AML-193 (cell line): Measurements from ENCODE around the gene PRKAG2.
A peak's percentile ranks its signal among the peaks of the same experiment; 100 is the strongest.

Experiments used
- DNase-seq, 2 experiments: peaks; one replicate each; lab custom pipeline; 2025; lab: John Stamatoyannopoulos, UW

The PRKAG2 gene

GRCh38 chr7:151801291-151801690 is 75.6 kb downstream of the PRKAG2 start:
- DNase-seq = no peak

- DNase-seq = no peak
These were observed 76.1 kb downstream of the PRKAG2 start for GRCh38 chr7:151800861-151801260.

GRCh38 chr7:151800391-151800790 is 76.5 kb downstream of the PRKAG2 start:
- DNase-seq = no peak

GRCh38 chr7:151799506-151799905 is 77.4 kb downstream of the PRKAG2 start:
- no peak for DNase-seq

- DNase-seq = no peak
These were observed 78.0 kb downstream of the PRKAG2 start for GRCh38 chr7:151798851-151799448.

- peak; percentile 74 for DNase-seq
These were observed 79.1 kb downstream of the PRKAG2 start for GRCh38 chr7:151797667-151798307.

- no peak for DNase-seq
These were observed 79.9 kb downstream of the PRKAG2 start for GRCh38 chr7:151796871-151797537.

- DNase-seq = no peak
These were observed 80.6 kb downstream of the PRKAG2 start for GRCh38 chr7:151796091-151796870.

- DNase-seq = no peak
These were observed 81.6 kb downstream of the PRKAG2 start for GRCh38 chr7:151795168-151795811.

- no peak for DNase-seq
These were observed 82.3 kb downstream of the PRKAG2 start for GRCh38 chr7:151794508-151795167.

- DNase-seq = no peak
These were observed 82.9 kb downstream of the PRKAG2 start for GRCh38 chr7:151793991-151794507.

- DNase-seq = no peak
These were observed 83.4 kb downstream of the PRKAG2 start for GRCh38 chr7:151793531-151793951.

- DNase-seq = no peak
These were observed 84.3 kb downstream of the PRKAG2 start for GRCh38 chr7:151792636-151793035.

- DNase-seq = no peak
These were observed 84.8 kb downstream of the PRKAG2 start for GRCh38 chr7:151792086-151792485.

- no peak for DNase-seq
These were observed 85.9 kb downstream of the PRKAG2 start for GRCh38 chr7:151790830-151791620.

GRCh38 chr7:151790095-151790829 is 86.7 kb downstream of the PRKAG2 start:
- no peak for DNase-seq

- DNase-seq = no peak
These were observed 87.5 kb downstream of the PRKAG2 start for GRCh38 chr7:151789380-151789947.

GRCh38 chr7:151787348-151787747 is 89.6 kb downstream of the PRKAG2 start:
- no peak for DNase-seq

GRCh38 chr7:151786936-151787335 is 90.0 kb downstream of the PRKAG2 start:
- no peak for DNase-seq
